ENCODE data around the gene CCDC15.
"Not testable (repeated sequence)": the region's sequence is repeated elsewhere in the genome, so short reads cannot be mapped to it uniquely, and the experiment has no call there.

Gene CCDC15

GRCh38 chr11:125086633-125087296 is 132.8 kb downstream of the CCDC15 start:
- no peak for DNase-seq (ENCODE audit: low read depth)
- TF ChIP-seq CTCF (IDR thresholded peaks at IDR 0.05; ENCODE audit: low read depth, low read length, missing control alignments), result no peak

GRCh38 chr11:125088123-125088522 is 134.1 kb downstream of the CCDC15 start:
- in situ Hi-C loops (cut with HindIII; ENCODE audit: low sequenced_read_pairs), result no loop called here
- no peak for TF ChIP-seq CTCF (IDR thresholded peaks at IDR 0.05; ENCODE audit: low read depth, low read length, missing control alignments)
- no peak for DNase-seq (ENCODE audit: low read depth)
- no peak overlapping the region for H3K4me3 ChIP-seq (ENCODE audit: low read depth, low read length)

More at GRCh38 chr11:125086633-125087296, 132.8 kb downstream of the CCDC15 start:
- H3K4me3 ChIP-seq (ENCODE audit: low read depth, low read length), result no peak overlapping the region
- in situ Hi-C loops (cut with HindIII; ENCODE audit: low sequenced_read_pairs), result no loop called here

GRCh38 chr11:125088576-125089455 is 134.8 kb downstream of the CCDC15 start:
- DNase-seq (ENCODE audit: low read depth), result no peak

GRCh38 chr11:125089481-125089880 is 135.5 kb downstream of the CCDC15 start:
- in situ Hi-C loops (cut with HindIII; ENCODE audit: low sequenced_read_pairs); DNase-seq (ENCODE audit: low read depth): not testable (repeated sequence)

More at GRCh38 chr11:125088576-125089455, 134.8 kb downstream of the CCDC15 start:
- TF ChIP-seq CTCF (IDR thresholded peaks at IDR 0.05; ENCODE audit: low read depth, low read length, missing control alignments), result no peak
- in situ Hi-C loops (cut with HindIII; ENCODE audit: low sequenced_read_pairs), result no loop called here
- H3K4me3 ChIP-seq (ENCODE audit: low read depth, low read length), result no peak overlapping the region

GRCh38 chr11:125090151-125090550 is 136.1 kb downstream of the CCDC15 start:
- in situ Hi-C loops (cut with HindIII; ENCODE audit: low sequenced_read_pairs), result loop anchor here (10.0 kb wide), 1 partner anchor 315 kb away; no protein-coding TSS in a partner anchor
- H3K4me3 ChIP-seq (ENCODE audit: low read depth, low read length); DNase-seq (ENCODE audit: low read depth): not testable (repeated sequence)

More at GRCh38 chr11:125089481-125089880, 135.5 kb downstream of the CCDC15 start:
- not testable (repeated sequence) for H3K4me3 ChIP-seq (ENCODE audit: low read depth, low read length)

GRCh38 chr11:125090816-125091215 is 136.8 kb downstream of the CCDC15 start:
- no peak for TF ChIP-seq CTCF (IDR thresholded peaks at IDR 0.05; ENCODE audit: low read depth, low read length, missing control alignments)
- H3K4me3 ChIP-seq (ENCODE audit: low read depth, low read length), result no peak overlapping the region
- DNase-seq (ENCODE audit: low read depth), result no peak
- in situ Hi-C loops (cut with HindIII; ENCODE audit: low sequenced_read_pairs), result loop anchor here (10.0 kb wide), 1 partner anchor 314 kb away; no protein-coding TSS in a partner anchor
